ENCODE data around the gene MYBL2.
"Not testable (repeated sequence)": the region's sequence is repeated elsewhere in the genome, so short reads cannot be mapped to it uniquely, and the experiment has no call there.

MYBL2 gene

GRCh38 chr20:43746344-43747137 lies 79.6 kb downstream of the MYBL2 start:
- Histone ChIP-seq H4K20me1 (no peaks in the 10 kb centered on the region), H3K4me2 (peak overlapping the region; percentile 26), H3K36me3 (no peaks in the 10 kb centered on the region), H3K4me1 (peaks cover 56% of the 10 kb centered on the region), H3K9me3 (no peaks in the 10 kb centered on the region), H3K27me3 (no peaks in the 10 kb centered on the region), H3K27ac (0 out of 2 replicates have a peak overlapping the region, but pooled peaks have one; percentile 3), H3K4me3 (no peak overlapping the region), H3K9ac (no peak overlapping the region)
- TF ChIP-seq Cebpa-rat (IDR thresholded peaks at IDR 0.05), result no peak

GRCh38 chr20:43748274-43748673 lies 81.4 kb downstream of the MYBL2 start:
- Histone ChIP-seq H4K20me1 (no peaks in the 10 kb centered on the region), H3K27ac (no peak overlapping the region), H3K27me3 (no peaks in the 10 kb centered on the region), H3K4me1 (peaks cover 74% of the 10 kb centered on the region), H3K4me2 (no peak overlapping the region), H3K9ac (no peak overlapping the region), H3K36me3 (no peaks in the 10 kb centered on the region), H3K9me3 (no peaks in the 10 kb centered on the region), H3K4me3 (no peak overlapping the region)
- no peak for TF ChIP-seq Cebpa-rat (IDR thresholded peaks at IDR 0.05)

DNA sequence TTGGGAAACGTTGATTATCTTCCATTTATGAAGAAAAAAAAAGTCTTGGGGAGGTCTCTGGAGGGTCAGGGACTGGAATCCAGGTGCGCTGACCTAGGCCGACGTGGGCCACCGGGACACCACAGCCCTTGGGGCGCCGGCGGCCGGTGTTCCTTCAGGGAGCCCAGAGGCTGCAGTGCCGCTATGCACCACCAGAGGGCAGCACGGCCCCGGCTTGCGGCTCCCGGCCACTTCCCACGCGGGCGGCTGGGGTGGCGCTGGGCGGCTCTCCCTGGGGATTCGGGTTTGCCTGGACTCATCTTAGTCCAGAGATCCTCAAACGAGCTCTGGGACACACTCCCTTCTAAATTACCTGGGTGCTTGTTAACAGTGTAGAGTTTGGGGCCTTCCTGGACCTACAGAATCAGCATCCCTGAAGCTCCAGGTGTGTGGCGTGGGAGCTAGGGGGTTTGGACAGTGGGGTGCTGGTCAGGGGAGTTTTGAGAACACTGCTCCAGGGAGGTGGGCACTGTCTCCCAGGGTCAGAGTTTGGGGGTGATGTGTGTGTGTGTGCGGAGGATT lies 82.9 kb downstream of the MYBL2 start:
- H3K27ac ChIP-seq, result peak overlapping the region; percentile 76; the same call in 1 of the 2 replicates
- H3K27me3 ChIP-seq, result no peaks in the 10 kb centered on the region
- no peak for TF ChIP-seq Cebpa-rat (IDR thresholded peaks at IDR 0.05)
- no peak overlapping the region for H3K9ac ChIP-seq
- H3K4me3 ChIP-seq, result no peak overlapping the region
- no peaks in the 10 kb centered on the region for H4K20me1 ChIP-seq
- H3K4me2 ChIP-seq, result peak overlapping the region; percentile 85
- no peaks in the 10 kb centered on the region for H3K9me3 ChIP-seq
- H3K4me1 ChIP-seq, result peaks cover 67% of the 10 kb centered on the region
- H3K36me3 ChIP-seq, result no peaks in the 10 kb centered on the region

DNA sequence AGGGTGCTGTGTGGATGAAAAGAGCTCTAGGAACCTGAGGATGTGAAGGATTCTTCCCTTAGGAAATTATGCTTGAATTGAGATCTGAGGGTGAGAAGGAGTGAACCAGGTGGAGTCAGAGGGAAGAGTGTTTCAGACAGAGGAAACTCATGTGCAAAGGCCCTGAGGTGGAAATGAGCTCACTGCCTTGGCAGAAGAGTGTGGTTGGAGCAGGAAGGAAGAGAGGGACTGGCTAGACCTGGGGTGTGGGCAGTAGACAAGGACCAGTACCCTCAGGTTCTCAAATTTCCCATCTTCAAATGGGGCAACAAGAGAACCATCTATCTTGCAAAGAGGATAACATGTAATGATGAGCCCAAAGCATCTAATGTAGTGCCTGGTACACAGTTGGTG lies 83.9 kb downstream of the MYBL2 start:
- Histone ChIP-seq H3K36me3 (no peaks in the 10 kb centered on the region), H3K4me3 (no peak overlapping the region), H3K4me2 (peak overlapping the region; percentile 85), H3K4me1 (peaks cover 58% of the 10 kb centered on the region), H3K27ac (peak overlapping the region; percentile 76), H3K27me3 (no peaks in the 10 kb centered on the region), H4K20me1 (no peaks in the 10 kb centered on the region), H3K9ac (no peak overlapping the region), H3K9me3 (no peaks in the 10 kb centered on the region)
- no peak for TF ChIP-seq Cebpa-rat (IDR thresholded peaks at IDR 0.05)

GRCh38 chr20:43751167-43752050 lies 84.5 kb downstream of the MYBL2 start:
- Histone ChIP-seq H3K9ac (peak overlapping the region; percentile 46; the same call in 1 of the 2 replicates), H4K20me1 (no peaks in the 10 kb centered on the region), H3K27ac (peak overlapping the region; percentile 76), H3K4me1 (peaks cover 52% of the 10 kb centered on the region), H3K9me3 (no peaks in the 10 kb centered on the region), H3K27me3 (no peaks in the 10 kb centered on the region), H3K36me3 (no peaks in the 10 kb centered on the region), H3K4me2 (peak overlapping the region; percentile 85), H3K4me3 (peak overlapping the region; percentile 25; the same call in 1 of the 2 replicates)
- no peak for TF ChIP-seq Cebpa-rat (IDR thresholded peaks at IDR 0.05)

GRCh38 chr20:43752051-43752360 lies 85.1 kb downstream of the MYBL2 start:
- Histone ChIP-seq H3K36me3 (no peaks in the 10 kb centered on the region), H3K9me3 (no peaks in the 10 kb centered on the region), H3K4me1 (peaks cover 46% of the 10 kb centered on the region), H4K20me1 (no peaks in the 10 kb centered on the region), H3K4me2 (peak overlapping the region; percentile 85), H3K4me3 (peak overlapping the region; percentile 25; the same call in 1 of the 2 replicates), H3K9ac (peak overlapping the region; percentile 46; the same call in 1 of the 2 replicates), H3K27me3 (no peaks in the 10 kb centered on the region), H3K27ac (peak overlapping the region; percentile 76)
- TF ChIP-seq Cebpa-rat (IDR thresholded peaks at IDR 0.05), result no peak

DNA sequence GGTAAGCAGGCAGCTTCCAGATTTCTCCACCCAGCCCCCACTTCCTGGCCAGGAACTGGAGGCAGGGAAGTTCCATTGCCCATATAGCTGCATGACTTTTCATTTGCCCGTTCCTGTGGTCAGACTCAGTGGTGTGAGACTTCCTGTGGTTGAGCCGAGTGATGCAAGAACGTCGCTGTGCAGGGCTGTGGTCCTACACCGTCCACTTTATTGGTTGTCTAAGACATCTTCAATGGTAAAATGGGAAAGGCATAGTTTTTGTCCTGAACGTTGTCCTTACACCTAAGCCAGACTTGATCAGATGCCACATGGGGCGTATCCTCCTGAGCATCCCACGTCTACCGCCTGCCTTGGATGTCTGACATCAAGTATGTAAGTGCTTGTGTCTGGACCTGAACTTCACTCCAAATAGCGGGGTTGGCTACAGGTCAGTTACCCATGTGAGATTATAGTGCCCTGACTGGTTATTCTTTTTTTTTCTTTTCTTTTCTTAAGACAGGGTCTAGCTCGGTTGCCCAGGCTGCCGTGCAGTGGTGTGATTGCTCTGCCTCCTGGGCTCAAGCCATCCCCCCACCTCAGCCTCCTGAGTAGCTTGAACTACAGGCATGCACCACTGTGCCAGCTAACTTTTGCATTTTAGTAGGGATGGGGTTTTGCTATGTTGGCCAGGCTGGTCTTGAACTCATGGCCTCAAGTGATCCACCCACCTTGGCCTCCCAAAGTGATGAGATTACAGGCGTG lies 85.8 kb downstream of the MYBL2 start:
- Histone ChIP-seq H3K9ac (peak overlapping the region; percentile 46; the same call in 1 of the 2 replicates), H3K27ac (peak overlapping the region; percentile 76), H3K4me1 (peaks cover 43% of the 10 kb centered on the region), H3K9me3 (no peaks in the 10 kb centered on the region), H3K36me3 (no peaks in the 10 kb centered on the region), H3K4me3 (peak overlapping the region; percentile 25), H3K27me3 (no peaks in the 10 kb centered on the region), H4K20me1 (no peaks in the 10 kb centered on the region), H3K4me2 (peak overlapping the region; percentile 85)
- peak; percentile 74 for TF ChIP-seq Cebpa-rat (IDR thresholded peaks at IDR 0.05)

- H3K9me3 ChIP-seq, result no peaks in the 10 kb centered on the region
- H3K27me3 ChIP-seq, result no peaks in the 10 kb centered on the region
- H3K36me3 ChIP-seq, result no peaks in the 10 kb centered on the region
- TF ChIP-seq Cebpa-rat (IDR thresholded peaks at IDR 0.05), result no peak
- H4K20me1 ChIP-seq, result no peaks in the 10 kb centered on the region
- H3K9ac ChIP-seq, result no peak overlapping the region
- H3K27ac ChIP-seq, result no peak overlapping the region
- no peak overlapping the region for H3K4me2 ChIP-seq
- peaks cover 32% of the 10 kb centered on the region for H3K4me1 ChIP-seq
- no peak overlapping the region for H3K4me3 ChIP-seq
Observed at GRCh38 chr20:43755390-43755789, 88.5 kb downstream of the MYBL2 start.

DNA sequence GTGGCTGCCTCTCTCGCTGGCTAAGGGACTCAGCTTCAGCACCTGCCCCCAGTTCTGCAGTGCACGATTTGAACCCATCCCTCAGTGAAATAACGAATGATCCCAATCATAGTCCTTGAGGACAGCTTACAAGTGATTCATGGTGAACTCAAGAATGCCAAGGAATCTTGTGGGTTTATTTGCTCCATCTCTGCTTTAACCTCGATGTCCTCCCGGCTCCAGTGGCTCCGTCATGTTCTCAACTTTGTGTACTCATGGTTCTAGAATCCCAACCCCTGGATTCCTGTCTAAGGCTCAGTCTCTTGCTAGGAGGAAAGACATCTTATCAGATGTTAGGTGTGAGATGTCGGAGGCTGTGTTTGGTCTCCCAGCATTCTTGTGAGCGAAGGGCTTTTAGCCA lies 88.9 kb downstream of the MYBL2 start:
- peaks cover 27% of the 10 kb centered on the region for H3K4me1 ChIP-seq
- no peaks in the 10 kb centered on the region for H3K36me3 ChIP-seq
- H4K20me1 ChIP-seq, result no peaks in the 10 kb centered on the region
- TF ChIP-seq Cebpa-rat (IDR thresholded peaks at IDR 0.05), result no peak
- no peak overlapping the region for H3K27ac ChIP-seq
- H3K9ac ChIP-seq, result no peak overlapping the region
- H3K4me2 ChIP-seq, result no peak overlapping the region
- no peak overlapping the region for H3K4me3 ChIP-seq
- no peaks in the 10 kb centered on the region for H3K27me3 ChIP-seq
- H3K9me3 ChIP-seq, result no peaks in the 10 kb centered on the region

- not testable (repeated sequence) for H3K27ac ChIP-seq, H3K9ac ChIP-seq, H3K4me1 ChIP-seq, H3K36me3 ChIP-seq, H3K27me3 ChIP-seq, H3K4me3 ChIP-seq, H3K4me2 ChIP-seq, H4K20me1 ChIP-seq, H3K9me3 ChIP-seq
Observed at GRCh38 chr20:43757888-43758287, 91.0 kb downstream of the MYBL2 start.

Data from BLaER1 (cell line).